ENCODE results near the gene RPRD1B.

Gene RPRD1B

GRCh38 chr20:38119446-38119845 lies 85.9 kb downstream of the RPRD1B start:
- DNase-seq (ENCODE audit: low read depth in 1 of 2, low spot score in 1 of 2), result no peak

- DNase-seq (ENCODE audit: low read depth in 1 of 2, low spot score in 1 of 2), result no peak
Measured at GRCh38 chr20:38120625-38120988, 87.1 kb downstream of the RPRD1B start.

DNA sequence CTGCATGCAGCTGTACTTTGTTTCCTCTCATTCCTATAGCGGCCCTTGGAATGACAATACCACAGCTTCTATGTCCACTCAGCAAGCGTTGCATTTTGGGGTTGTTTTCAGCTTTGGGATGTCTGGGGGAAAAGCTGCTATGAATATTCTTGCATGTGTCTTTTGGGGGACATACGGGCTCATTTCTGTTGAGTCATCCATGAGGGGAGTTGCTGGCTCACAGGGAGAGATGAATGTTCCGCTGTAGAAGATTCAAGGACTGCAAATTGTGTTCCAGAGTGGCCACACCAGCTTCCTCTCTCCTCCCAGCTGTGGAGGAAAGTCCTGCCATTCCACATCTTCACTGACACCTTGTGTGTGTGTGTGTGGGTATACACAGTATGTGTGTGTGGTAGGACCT lies 88.2 kb downstream of the RPRD1B start:
- no peak for DNase-seq (ENCODE audit: low read depth in 1 of 2, low spot score in 1 of 2)

DNA sequence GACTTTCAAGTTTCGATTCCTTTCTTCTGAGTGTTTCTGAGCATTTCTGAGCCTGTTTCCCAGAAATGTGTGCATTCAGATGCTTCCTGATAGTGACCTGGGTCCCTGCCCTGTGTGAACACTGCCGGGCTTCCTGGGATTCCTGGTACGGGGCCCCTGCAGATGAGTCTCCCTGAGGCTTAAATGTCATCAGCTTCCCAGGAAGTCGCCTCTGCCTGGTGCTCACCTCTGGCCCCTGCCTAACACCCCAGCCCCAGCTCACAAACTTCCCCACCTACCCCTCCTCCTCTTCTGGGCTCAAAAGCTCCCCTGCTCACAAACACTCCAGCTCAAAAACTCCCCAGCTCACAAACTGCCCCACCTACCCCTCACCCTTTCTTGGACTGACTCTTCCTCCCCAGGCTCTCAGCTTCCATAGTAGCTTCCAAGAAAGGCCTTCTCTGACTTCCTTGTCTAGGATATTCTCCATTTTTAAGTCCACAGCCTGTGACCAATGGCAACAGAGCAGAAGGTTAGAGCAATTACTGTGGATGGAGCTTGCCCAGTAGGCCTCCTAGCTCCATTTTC lies 89.6 kb downstream of the RPRD1B start:
- no peak for DNase-seq (ENCODE audit: low read depth in 1 of 2, low spot score in 1 of 2)

GRCh38 chr20:38125157-38126056 lies 91.9 kb downstream of the RPRD1B start:
- no peak for DNase-seq (ENCODE audit: low read depth in 1 of 2, low spot score in 1 of 2)

- DNase-seq (ENCODE audit: low read depth in 1 of 2, low spot score in 1 of 2), result no peak
Measured at GRCh38 chr20:38126146-38126921, 92.8 kb downstream of the RPRD1B start.

- DNase-seq (ENCODE audit: low read depth in 1 of 2, low spot score in 1 of 2), result no peak
Measured at GRCh38 chr20:38126932-38127621, 93.5 kb downstream of the RPRD1B start.

- DNase-seq (ENCODE audit: low read depth in 1 of 2, low spot score in 1 of 2), result no peak
Measured at GRCh38 chr20:38127920-38128528, 94.5 kb downstream of the RPRD1B start.

GRCh38 chr20:38128691-38129090 lies 95.1 kb downstream of the RPRD1B start:
- no peak for DNase-seq (ENCODE audit: low read depth in 1 of 2, low spot score in 1 of 2)

GRCh38 chr20:38129248-38129865 lies 95.8 kb downstream of the RPRD1B start:
- DNase-seq (ENCODE audit: low read depth in 1 of 2, low spot score in 1 of 2), result no peak

DNA sequence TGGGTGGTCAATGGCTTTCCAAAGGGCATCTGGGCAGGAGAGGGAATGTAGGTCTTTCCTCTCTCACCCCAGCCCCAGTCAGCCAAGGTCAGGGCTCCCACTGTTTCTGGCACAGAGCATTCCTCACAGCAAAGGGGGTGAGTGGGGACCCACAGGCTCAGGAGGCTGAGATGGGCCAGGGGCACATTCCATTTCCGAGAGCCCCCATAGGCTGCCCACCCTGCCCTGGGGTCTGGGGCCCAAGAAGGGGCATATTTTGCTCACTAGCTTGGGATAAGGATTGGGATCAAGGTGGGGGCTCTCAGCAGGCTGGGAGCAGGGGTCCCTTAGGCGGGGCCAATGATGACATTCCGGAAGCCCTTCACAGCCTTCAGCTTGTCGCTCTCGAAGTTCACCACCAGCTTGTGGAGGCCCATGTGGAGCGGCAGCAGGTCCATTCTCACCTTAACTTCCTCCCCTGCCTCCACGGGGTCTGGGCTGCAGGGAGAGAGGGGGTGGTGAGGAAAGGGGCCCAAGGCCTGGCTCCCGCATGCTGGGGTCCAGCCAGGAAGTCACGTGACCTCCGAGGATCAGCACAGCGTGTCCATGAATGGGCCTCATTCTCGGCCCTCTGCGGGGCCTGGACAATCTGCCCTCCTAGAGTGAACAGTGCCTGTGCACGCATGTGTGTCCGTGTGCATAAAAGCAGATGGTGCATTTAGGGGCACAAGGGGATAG lies 96.5 kb downstream of the RPRD1B start:
- DNase-seq (ENCODE audit: low read depth in 1 of 2, low spot score in 1 of 2), result no peak

DNA sequence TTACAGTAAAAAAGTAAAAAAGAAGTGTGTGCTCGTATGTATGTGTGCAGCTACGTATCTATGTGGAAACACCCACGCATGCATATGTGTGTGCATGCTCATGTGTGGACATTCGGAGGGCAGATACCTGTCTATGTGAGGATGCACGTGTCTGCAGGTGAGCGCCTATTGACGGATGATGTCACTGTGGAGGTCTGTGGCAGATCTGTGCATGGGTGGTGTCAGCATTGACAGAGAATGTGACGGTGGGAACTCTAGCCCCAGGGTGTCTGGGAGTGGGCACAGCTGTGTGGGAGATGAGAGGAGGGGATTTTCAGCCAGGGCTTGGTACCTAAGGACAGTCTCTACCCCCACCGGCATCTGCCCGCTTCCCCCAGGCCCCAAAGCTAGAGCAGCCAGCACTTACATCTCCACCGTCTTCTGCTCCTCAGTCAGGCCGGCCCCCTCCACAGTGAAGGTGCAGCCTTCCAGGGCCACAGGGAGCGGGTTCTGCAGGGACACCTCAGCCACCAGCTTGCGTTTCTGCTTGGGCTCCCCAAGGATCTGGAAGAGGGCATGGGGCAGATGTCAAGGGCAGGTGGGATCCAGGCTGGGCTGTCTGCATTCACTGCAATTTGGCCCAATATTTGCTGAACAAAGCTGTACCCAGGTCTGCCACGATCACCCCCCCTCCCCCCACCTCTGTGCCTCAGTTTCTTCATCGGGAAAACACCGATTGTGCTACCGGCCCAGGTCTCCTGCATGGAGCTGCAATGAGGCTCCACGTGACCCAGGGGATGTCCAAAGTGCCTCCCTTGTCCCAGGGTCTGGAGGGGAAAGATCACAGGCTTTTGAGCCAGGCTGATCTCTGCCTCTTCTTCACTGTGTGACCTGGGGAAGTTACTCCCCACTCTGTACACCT lies 97.4 kb downstream of the RPRD1B start:
- DNase-seq (ENCODE audit: low read depth in 1 of 2, low spot score in 1 of 2), result no peak

- no peak for DNase-seq (ENCODE audit: low read depth in 1 of 2, low spot score in 1 of 2)
Measured at GRCh38 chr20:38131588-38132121, 98.1 kb downstream of the RPRD1B start.

- DNase-seq (ENCODE audit: low read depth in 1 of 2, low spot score in 1 of 2), result no peak
Measured at GRCh38 chr20:38132156-38132909, 98.8 kb downstream of the RPRD1B start.

DNA sequence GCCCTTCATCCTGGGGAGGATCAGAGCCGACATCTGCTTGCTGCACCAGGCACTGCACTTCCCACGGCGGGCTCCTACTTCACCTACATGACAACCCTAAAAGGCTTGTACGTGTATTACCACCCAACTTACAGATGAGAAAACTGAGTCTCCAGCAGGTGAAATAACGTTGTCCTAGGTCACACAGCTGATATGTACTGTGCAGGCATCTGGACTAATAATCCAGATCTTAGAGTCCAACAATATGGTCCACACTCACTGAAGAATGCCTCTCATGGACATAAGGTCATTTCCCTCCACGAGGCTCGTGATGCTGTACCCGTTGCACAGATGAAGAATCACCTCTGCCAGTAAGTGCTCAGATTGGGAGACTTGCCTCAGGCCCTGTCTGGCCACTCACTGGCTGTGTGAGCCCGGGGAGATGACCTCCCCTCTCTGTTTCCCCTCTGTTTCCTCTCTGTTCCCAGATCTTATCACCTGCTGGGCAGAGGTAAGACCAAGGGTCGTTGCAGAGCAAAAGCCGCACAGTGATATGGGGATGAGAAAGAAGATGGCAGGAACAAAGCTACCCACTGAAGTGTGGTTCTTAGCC lies 99.5 kb downstream of the RPRD1B start:
- DNase-seq (ENCODE audit: low read depth in 1 of 2, low spot score in 1 of 2), result no peak

DNA sequence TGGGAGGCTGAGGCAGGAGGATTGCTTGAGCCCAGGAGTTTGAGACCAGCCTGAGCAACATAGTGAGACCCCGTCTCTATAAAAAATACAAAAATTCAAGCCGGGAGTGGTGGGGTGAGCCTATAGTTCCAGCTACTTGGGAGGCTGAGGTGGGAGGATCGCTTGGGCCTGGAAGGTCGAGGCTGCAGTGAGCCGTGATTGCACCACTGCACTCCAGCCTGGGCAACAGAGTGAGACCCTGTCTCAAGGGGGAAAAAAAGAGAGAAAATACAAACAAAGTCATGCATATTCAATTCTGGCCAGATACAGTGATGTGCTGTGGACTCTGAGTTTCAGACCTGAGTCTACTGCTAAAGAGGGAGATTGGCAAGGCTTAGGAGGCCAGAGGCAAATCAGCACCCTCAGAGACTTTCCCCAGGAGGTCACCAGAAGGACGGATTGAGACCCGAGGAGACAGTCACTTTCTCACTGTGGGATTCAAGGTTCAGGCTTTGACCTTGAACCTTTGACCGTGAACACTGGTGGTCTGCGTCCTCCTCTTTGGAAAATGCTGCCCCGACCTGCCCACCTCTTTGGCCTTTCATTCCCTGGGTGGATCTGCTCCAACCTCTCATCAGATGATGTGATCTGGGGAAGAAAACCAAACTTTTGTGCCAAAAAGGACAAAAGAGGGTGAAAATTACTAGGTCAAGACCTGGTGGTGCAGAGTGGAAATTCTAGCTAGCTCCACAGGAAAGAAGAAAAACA lies 100.3 kb downstream of the RPRD1B start:
- no peak for DNase-seq (ENCODE audit: low read depth in 1 of 2, low spot score in 1 of 2)

Data from activated T-helper 1 cell treated with anti-CD3 and anti-CD28 coated beads, Interleukin-2, amount 50 U/mL, for 16 hours (primary cell).